Esophagus squamous epithelium (tissue), 5 donors: ENCODE measurements around the gene WRAP73. TPM values are rescaled to one million over a fixed set of nuclear protein-coding genes. Genes with fewer than 3 reads are reported as not detected.

Experiments
- DNase-seq: peaks from one replicate; lab custom pipeline; 2025; lab: John Stamatoyannopoulos, UW
- H3K27ac ChIP-seq, 4 donors: fragments of 200-600 bp; sonication (generic); one replicate each; pipeline ENCODE4 v1.5.1; 2016 to 2019; ENCODE audit warnings: mild to moderate bottlenecking in 1 of 4
- H3K27me3 ChIP-seq, 4 donors: fragments of 200-600 bp; sonication (generic); 1 replicate in 3 of 4; 2 replicates in 1 of 4; pipeline versions ENCODE4 v1.5.1 to v1.6.0; 2017 to 2021; ENCODE audit warnings: antibody characterized with exemption in 1 of 4
- H3K36me3 ChIP-seq, 3 donors: fragments of 200-600 bp; sonication (generic); one replicate each; pipeline ENCODE4 v1.5.1; 2016 to 2019
- H3K4me1 ChIP-seq, 3 donors: fragments of 200-600 bp; sonication (generic); one replicate each; pipeline ENCODE4 v1.5.1; 2017 to 2019
- H3K4me3 ChIP-seq, 4 donors: fragments of 200-600 bp; sonication (generic); 1 replicate in 3 of 4; 2 replicates in 1 of 4; pipeline ENCODE4 v1.5.1; 2016 to 2019; ENCODE audit warnings: mild to moderate bottlenecking in 2 of 4, moderate library complexity in 1 of 4
- H3K9me3 ChIP-seq, 3 donors: fragments of 200-600 bp; sonication (generic); one replicate each; pipeline ENCODE4 v1.5.1; 2016 to 2019
- POLR2A ChIP-seq, 4 donors: fragments of 450-650 bp; IDR thresholded peaks; one replicate each; pipeline ENCODE4 v1.6.1; 2017; ENCODE audit warnings: antibody characterized with exemption in 4 of 4, mild to moderate bottlenecking in 4 of 4, moderate library complexity in 3 of 4
- WGBS, 2 donors: methylation state at CpG; one replicate each; pipeline ENCODE4 v1.1.5; 2018; 5-methylcytosine and 5-hydroxymethylcytosine counted together
- intact Hi-C: fragments of 100-400 bp; cut with DNase I; formaldehyde crosslinking; loops from one replicate; pipeline ENCODE4 v1.15.0; 2022
- total RNA-seq, 4 donors: library from RNA; depleted of rRNA; stranded (reverse); fragments of >200 nt; gene quantifications; one replicate each; pipeline ENCODE4 v1.1.0, GENCODE V29; 2016
- TF ChIP-seq, protein P1 (sequence below), 6 experiments: fragments of 450-650 bp in 4 of 6; fragments of 200-600 bp in 2 of 6; sonication (generic) in 2 of 6; IDR thresholded peaks; one replicate each; pipeline ENCODE4 v1.5.1; 2016 to 2019; ENCODE audit warnings: antibody characterized with exemption in 6 of 6, mild to moderate bottlenecking in 4 of 6, moderate library complexity in 4 of 6
- donor health status: DM: yes; HTN: yes; CAD: no.

The WRAP73 gene, protein sequence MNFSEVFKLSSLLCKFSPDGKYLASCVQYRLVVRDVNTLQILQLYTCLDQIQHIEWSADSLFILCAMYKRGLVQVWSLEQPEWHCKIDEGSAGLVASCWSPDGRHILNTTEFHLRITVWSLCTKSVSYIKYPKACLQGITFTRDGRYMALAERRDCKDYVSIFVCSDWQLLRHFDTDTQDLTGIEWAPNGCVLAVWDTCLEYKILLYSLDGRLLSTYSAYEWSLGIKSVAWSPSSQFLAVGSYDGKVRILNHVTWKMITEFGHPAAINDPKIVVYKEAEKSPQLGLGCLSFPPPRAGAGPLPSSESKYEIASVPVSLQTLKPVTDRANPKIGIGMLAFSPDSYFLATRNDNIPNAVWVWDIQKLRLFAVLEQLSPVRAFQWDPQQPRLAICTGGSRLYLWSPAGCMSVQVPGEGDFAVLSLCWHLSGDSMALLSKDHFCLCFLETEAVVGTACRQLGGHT
- 10 to 100 TPM in 2 of 4 donors, 1 to 10 TPM in 2; 7.6 to 17.2 (median 11.8) TPM for total RNA-seq

DNA sequence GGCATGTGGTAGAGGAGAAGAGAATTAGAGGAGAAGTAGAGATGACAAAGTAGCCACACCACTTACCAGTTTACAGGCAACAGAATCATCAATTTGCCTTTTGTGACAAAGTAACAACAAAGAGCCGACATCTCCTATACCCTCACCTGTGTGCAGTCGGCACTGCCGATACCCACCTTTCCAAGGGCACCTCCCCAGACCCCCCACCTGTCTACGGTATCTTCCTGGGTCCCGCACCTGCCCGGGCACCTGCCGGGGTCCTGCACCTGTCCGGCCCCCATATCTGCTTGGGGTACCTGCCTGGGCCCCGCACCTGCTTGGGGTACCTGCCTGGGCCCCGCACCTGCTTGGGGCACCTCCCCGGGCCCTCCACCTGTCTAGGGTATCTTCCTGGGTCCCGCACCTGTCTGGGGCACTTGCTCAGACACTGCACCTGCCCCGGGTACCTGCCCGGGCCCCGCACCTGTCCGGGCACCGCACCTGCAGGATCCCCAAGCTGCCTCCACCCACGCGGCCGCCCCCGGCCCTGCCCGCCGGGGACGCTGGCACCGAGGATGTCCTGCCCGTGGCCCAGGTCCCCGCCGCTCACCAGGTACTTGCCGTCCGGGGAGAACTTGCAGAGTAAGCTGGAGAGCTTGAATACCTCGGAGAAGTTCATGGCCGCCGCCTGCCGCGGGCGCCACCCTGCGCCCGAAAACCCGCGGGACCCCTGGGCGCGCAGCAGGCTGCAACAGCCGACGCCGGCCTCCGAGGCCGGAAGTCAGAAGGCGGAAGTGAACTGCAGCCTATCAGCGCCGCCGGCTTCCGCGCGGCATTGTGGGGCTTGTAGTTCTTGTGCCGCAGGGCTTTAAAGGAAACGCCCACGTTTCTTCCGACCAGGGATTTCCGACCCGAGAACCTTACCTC is at the start of gene WRAP73:
WRAP73 (minus strand) TSS at position 762 of the 906 bp plus-strand sequence; CDS start at position 658, 104 bp downstream.
- H3K27me3 ChIP-seq, result peaks cover 12 to 46% (median 20%) of the 10 kb centered on the region in 4 donors
- peak in 2 of 4 donors; percentile 63 to 72 for TF ChIP-seq POLR2A (IDR thresholded peaks at IDR 0.05)
- TF ChIP-seq, protein P1, sequence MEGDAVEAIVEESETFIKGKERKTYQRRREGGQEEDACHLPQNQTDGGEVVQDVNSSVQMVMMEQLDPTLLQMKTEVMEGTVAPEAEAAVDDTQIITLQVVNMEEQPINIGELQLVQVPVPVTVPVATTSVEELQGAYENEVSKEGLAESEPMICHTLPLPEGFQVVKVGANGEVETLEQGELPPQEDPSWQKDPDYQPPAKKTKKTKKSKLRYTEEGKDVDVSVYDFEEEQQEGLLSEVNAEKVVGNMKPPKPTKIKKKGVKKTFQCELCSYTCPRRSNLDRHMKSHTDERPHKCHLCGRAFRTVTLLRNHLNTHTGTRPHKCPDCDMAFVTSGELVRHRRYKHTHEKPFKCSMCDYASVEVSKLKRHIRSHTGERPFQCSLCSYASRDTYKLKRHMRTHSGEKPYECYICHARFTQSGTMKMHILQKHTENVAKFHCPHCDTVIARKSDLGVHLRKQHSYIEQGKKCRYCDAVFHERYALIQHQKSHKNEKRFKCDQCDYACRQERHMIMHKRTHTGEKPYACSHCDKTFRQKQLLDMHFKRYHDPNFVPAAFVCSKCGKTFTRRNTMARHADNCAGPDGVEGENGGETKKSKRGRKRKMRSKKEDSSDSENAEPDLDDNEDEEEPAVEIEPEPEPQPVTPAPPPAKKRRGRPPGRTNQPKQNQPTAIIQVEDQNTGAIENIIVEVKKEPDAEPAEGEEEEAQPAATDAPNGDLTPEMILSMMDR (IDR thresholded peaks at IDR 0.05), result peak in 1 of 6 experiments; percentile 18
- peaks cover 0 to 34% (median 16%) of the 10 kb centered on the region in 3 donors for H3K36me3 ChIP-seq
- WGBS, 2 donors, result 4 to 12% methylated on average over 9 to 19 of the region's 60 CpGs
- peaks cover 29 to 52% (median 37%) of the 10 kb centered on the region in 3 donors for H3K4me1 ChIP-seq
- intact Hi-C loops, result no loop called here
- H3K9me3 ChIP-seq, result no peaks in the 10 kb centered on the region
- H3K27ac ChIP-seq, result peak within 1 kb of the TSS in 3 of 4 donors; percentile 19 to 54 (median 45)
- DNase-seq, result peak; percentile 50
- H3K4me3 ChIP-seq, result peak within 1 kb of the TSS; percentile 60 to 77 (median 70)

DNA sequence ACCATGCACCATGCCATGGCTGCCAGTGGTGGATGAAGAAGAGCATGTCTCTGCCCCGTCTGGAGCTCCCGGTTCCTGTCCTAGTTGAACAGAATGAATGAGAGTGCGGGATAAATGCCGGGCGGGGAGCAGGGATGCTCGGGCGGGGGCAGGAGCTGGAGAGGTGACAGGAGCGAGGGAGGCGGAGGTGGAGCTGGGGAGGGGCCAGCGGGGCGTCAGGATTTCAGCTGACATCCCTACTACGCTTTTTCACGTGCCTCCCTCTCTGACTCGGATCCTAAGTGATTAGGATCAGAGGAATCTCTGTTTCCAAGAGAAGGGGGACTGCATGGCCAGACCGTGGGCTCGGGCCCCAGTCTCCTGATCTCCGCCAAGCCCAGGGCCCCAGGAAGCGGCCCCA is 49.7 kb upstream of the WRAP73 start:
- peak overlapping the region; percentile 24 to 80 (median 52) for H3K27ac ChIP-seq

DNA sequence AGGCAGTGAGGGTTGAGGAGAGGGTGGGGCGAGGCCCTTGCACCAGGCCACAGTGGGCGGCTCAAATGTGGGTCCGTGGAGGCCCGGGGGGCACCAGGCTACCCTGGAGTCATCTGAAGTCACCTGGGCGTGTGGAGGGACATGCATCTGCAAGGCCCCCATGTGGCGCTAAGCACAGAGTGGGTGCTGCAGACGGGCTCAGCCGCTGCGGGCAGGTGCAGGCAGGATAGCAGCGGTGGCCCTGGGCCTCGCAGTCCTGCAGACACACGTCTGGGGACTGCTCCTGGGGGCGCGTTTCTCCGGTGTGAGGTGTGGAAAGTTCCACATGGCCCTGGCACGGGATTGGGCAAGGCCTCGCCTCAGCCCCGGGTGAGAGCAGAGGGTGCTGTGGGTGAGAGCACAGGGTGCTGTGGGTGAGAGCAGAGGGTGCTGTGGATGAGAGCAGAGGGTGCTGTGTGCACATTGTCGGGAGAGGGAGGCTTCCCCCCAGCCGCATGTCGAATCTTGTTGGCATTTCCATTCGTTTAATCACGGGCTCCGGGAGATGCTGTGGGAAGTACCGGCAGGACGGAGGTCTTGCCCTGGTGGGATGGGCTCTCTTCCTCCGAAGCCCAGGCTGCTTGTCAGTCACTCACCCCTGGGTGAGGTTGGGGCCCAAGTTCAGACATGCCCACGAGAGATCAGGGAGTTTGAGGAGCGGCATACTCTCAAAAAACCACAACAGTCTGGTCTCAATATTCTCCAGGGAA is 48.9 kb upstream of the WRAP73 start:
- Histone ChIP-seq H3K27ac (peak overlapping the region; percentile 24 to 80 (median 52)), H3K4me1 (peaks cover 18 to 80% (median 45%) of the 10 kb centered on the region in 3 donors), H3K27me3 (peaks cover 0 to 75% (median 0%) of the 10 kb centered on the region in 4 donors), H3K9me3 (no peaks in the 10 kb centered on the region), H3K4me3 (peak overlapping the region in 1 of 4 donors; percentile 4), H3K36me3 (no peaks in the 10 kb centered on the region)
- intact Hi-C loops, result no loop called here
- 57 to 79% methylated on average over 3 to 11 of the region's 29 CpGs for WGBS, 2 donors
- DNase-seq, result no peak
- TF ChIP-seq, protein P1 (IDR thresholded peaks at IDR 0.05), result no peak
- no peak for TF ChIP-seq POLR2A (IDR thresholded peaks at IDR 0.05)

More for the DNA sequence above, 49.7 kb upstream of the WRAP73 start:
- 30 to 46% methylated on average over 10 to 14 of the region's 18 CpGs for WGBS, 2 donors
- no peaks in the 10 kb centered on the region for H3K36me3 ChIP-seq
- peak overlapping the region in 1 of 4 donors; percentile 4 for H3K4me3 ChIP-seq
- H3K27me3 ChIP-seq, result peaks cover 0 to 83% (median 0%) of the 10 kb centered on the region in 4 donors
- DNase-seq, result no peak
- peaks cover 20 to 87% (median 53%) of the 10 kb centered on the region in 3 donors for H3K4me1 ChIP-seq
- intact Hi-C loops, result no loop called here
- no peak for TF ChIP-seq POLR2A (IDR thresholded peaks at IDR 0.05)
- TF ChIP-seq, protein P1 (IDR thresholded peaks at IDR 0.05), result no peak
- no peaks in the 10 kb centered on the region for H3K9me3 ChIP-seq

DNA sequence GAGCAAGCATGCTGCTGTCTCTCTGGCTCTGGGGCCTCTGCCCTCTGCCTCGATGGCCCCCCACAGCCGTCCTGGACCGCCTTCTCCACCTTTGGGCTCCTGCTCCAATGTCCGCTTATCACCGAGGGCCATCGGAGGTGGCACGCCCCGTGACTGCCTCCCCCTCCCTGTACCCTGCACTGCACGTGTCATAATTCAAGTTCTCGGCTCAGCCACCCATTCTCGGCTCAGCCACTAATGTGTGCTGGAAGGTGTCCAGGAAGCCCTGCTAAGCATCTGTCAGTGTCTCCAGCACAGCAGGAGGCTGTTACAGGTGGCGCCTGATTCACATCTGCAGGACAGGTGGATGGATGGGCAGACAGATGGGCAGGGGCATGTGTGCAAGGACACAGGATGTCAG is 47.9 kb upstream of the WRAP73 start:
- no peak for TF ChIP-seq POLR2A (IDR thresholded peaks at IDR 0.05)
- TF ChIP-seq, protein P1 (IDR thresholded peaks at IDR 0.05), result no peak
- intact Hi-C loops, result no loop called here
- 37 to 63% methylated on average over 3 to 8 of the region's 12 CpGs for WGBS, 2 donors
- Histone ChIP-seq H3K36me3 (no peaks in the 10 kb centered on the region), H3K4me1 (peaks cover 10 to 70% (median 35%) of the 10 kb centered on the region in 3 donors), H3K4me3 (no peak overlapping the region), H3K27ac (no peak overlapping the region), H3K9me3 (no peaks in the 10 kb centered on the region), H3K27me3 (peaks cover 0 to 68% (median 0%) of the 10 kb centered on the region in 4 donors)
- DNase-seq, result no peak
